B cell (primary cell): Measurements from ENCODE around the gene NCLN. TPM values are rescaled to one million over a fixed set of nuclear protein-coding genes. Genes with fewer than 3 reads are reported as not detected.

Experiments used
- ATAC-seq: fragments of 200-7000 bp; cut with Tn5 transposase; one replicate; pipeline ENCODE4 v1.10.0; 2021; ENCODE audit warnings: low read depth, mild to moderate bottlenecking, moderate number of reproducible peaks, moderate library complexity
- CTCF ChIA-PET: fragments of 350-600 bp; sonication (Branson Sonifier 250); formaldehyde crosslinking; loops from one replicate; lab custom pipeline; 2021; ENCODE audit warnings: antibody characterized with exemption, inconsistent platforms; lab: Charles Lee
- POLR2A ChIA-PET: fragments of 350-600 bp; sonication (Branson Sonifier 250); formaldehyde crosslinking; loops from one replicate; lab custom pipeline; 2021; ENCODE audit warnings: antibody characterized with exemption; lab: Charles Lee
- DNase-seq: peaks from one replicate; pipeline ENCODE4 v3.0.0; 2013
- H2AFZ ChIP-seq: 2 replicates; pipeline ENCODE4 v1.6.1; 2012; ENCODE audit warnings: mild to moderate bottlenecking, low read depth, low read length; ENCODE audit not compliant: insufficient read depth, poor library complexity, severe bottlenecking
- H3K27ac ChIP-seq, 2 donors: 1 replicate in 1 of 2; 2 replicates in 1 of 2; pipeline ENCODE4 v1.5.1; 2012 to 2013; ENCODE audit warnings: low read length in 2 of 2, mild to moderate bottlenecking in 2 of 2, moderate library complexity in 1 of 2
- H3K27me3 ChIP-seq, 4 experiments: fragments of 200-600 bp in 1 of 4; sonication (generic) in 1 of 4; replicated peaks in 1 of 4; 1 replicate in 2 of 4; 2 replicates in 2 of 4; pipeline versions ENCODE4 v1.6.1 to v1.7.0; 2013 to 2016; ENCODE audit warnings: low read length in 3 of 4, mild to moderate bottlenecking in 2 of 4, mixed read lengths in 1 of 4, moderate library complexity in 1 of 4; ENCODE audit not compliant: insufficient read depth in 4 of 4, control insufficient read depth in 3 of 4; ENCODE audit errors: control extremely low read depth in 1 of 4
- H3K36me3 ChIP-seq, 2 experiments: replicated peaks in 1 of 2; 1 replicate in 1 of 2; 2 replicates in 1 of 2; pipeline versions ENCODE4 v1.6.1 to v1.7.1; 2013; ENCODE audit warnings: low read length in 1 of 2; ENCODE audit not compliant: insufficient read depth in 2 of 2, control insufficient read depth in 1 of 2; ENCODE audit errors: control extremely low read depth in 1 of 2, extremely low read depth in 1 of 2
- H3K4me1 ChIP-seq, 2 donors: fragments of 200-600 bp in 1 of 2; sonication (generic) in 1 of 2; 1 replicate in 1 of 2; 2 replicates in 1 of 2; pipeline versions ENCODE4 v1.5.1 to v1.6.1; 2013 to 2017; ENCODE audit warnings: low read length in 2 of 2; ENCODE audit not compliant: control insufficient read depth in 2 of 2, insufficient read depth in 2 of 2
- H3K4me2 ChIP-seq: replicated peaks from 2 replicates; pipeline ENCODE3; 2012; ENCODE audit warnings: mild to moderate bottlenecking, low read depth, low read length; ENCODE audit not compliant: poor library complexity, severe bottlenecking
- H3K4me3 ChIP-seq, 5 experiments: fragments of 200-600 bp in 1 of 5; sonication (generic) in 1 of 5; 1 replicate in 3 of 5; 2 replicates in 2 of 5; pipeline versions ENCODE4 v1.5.1 to v1.7.0; 2011 to 2016; ENCODE audit warnings: low read length in 4 of 5, mild to moderate bottlenecking in 4 of 5, low read depth in 2 of 5, control low read depth in 1 of 5, moderate library complexity in 1 of 5; ENCODE audit not compliant: insufficient read depth in 1 of 5; ENCODE audit errors: control extremely low read depth in 1 of 5, extremely low read depth in 1 of 5
- H3K79me2 ChIP-seq: fragments of 200-600 bp; sonication (generic); one replicate; pipeline ENCODE4 v1.6.0; 2016; ENCODE audit warnings: low read length; ENCODE audit not compliant: control insufficient read depth, insufficient read depth
- H3K9ac ChIP-seq: fragments of 200-600 bp; sonication (generic); 2 replicates; pipeline ENCODE4 v1.6.1; 2017; ENCODE audit warnings: mild to moderate bottlenecking, low read length, moderate library complexity
- H3K9me3 ChIP-seq, 3 donors: one replicate each; pipeline versions ENCODE4 v1.6.1 to v1.7.1; 2013; ENCODE audit warnings: low read length in 2 of 3; ENCODE audit not compliant: control insufficient read depth in 2 of 3, insufficient read depth in 1 of 3; ENCODE audit errors: control extremely low read depth in 1 of 3
- H4K20me1 ChIP-seq: 2 replicates; pipeline ENCODE4 v1.6.0; 2012; ENCODE audit warnings: mild to moderate bottlenecking, low read length; ENCODE audit not compliant: insufficient read depth, control insufficient read depth, poor library complexity, severe bottlenecking
- H3K27ac Mint-ChIP-seq: one replicate; pipeline ENCODE4 v1.8.0; 2021; ENCODE audit warnings: mixed read lengths
- H3K27me3 Mint-ChIP-seq: one replicate; pipeline ENCODE4 v1.8.0; 2021; ENCODE audit warnings: mixed read lengths
- H3K4me1 Mint-ChIP-seq: one replicate; pipeline ENCODE4 v1.8.0; 2021; ENCODE audit warnings: mixed read lengths
- H3K4me3 Mint-ChIP-seq: one replicate; pipeline ENCODE4 v1.8.0; 2021; ENCODE audit warnings: mixed read lengths
- H3K9me3 Mint-ChIP-seq: one replicate; pipeline ENCODE4 v1.8.0; 2022; ENCODE audit warnings: mixed read lengths; ENCODE audit not compliant: insufficient read depth
- EZH2 ChIP-seq: IDR thresholded peaks from 2 replicates; pipeline ENCODE4 v1.6.1; 2012; ENCODE audit warnings: borderline replicate concordance, low read depth, mild to moderate bottlenecking, moderate library complexity, low read length; ENCODE audit not compliant: insufficient read depth, poor library complexity, severe bottlenecking
- WGBS: methylation state at CpG from one replicate; pipeline ENCODE4 v1.1.5; 2013; ENCODE audit warnings: missing lambda C conversion rate; ENCODE audit not compliant: insufficient coverage; 5-methylcytosine and 5-hydroxymethylcytosine counted together
- intact Hi-C: fragments of 100-400 bp; cut with micrococcal nuclease; formaldehyde crosslinking; loops from one replicate; pipeline ENCODE4 v1.10.0; 2022
- polyA plus RNA-seq: library from polyadenylated mRNA; depleted of rRNA; stranded (reverse); fragments of >200 nt; gene quantifications from 2 replicates; pipeline ENCODE4 v1.2.3, GENCODE V29; 2012
- total RNA-seq, 2 donors: library from RNA; stranded (reverse); fragments of 120-200 nt in 1 of 2; gene quantifications; 1 replicate in 1 of 2; 2 replicates in 1 of 2; pipeline versions ENCODE4 v1.2.3 to v1.2.4, GENCODE V29; 2013 to 2022
- TF ChIP-seq, protein P1 (sequence below): fragments of 200-600 bp; IDR thresholded peaks from one replicate; pipeline ENCODE4 v1.8.0; 2022; ENCODE audit warnings: antibody characterized with exemption, mild to moderate bottlenecking

Gene NCLN
- total and polyA plus RNA-seq, 2 donors (not counting 1 experiment from before 2014, with no cell fraction given), result 55.0 to 82.0 TPM

DNA sequence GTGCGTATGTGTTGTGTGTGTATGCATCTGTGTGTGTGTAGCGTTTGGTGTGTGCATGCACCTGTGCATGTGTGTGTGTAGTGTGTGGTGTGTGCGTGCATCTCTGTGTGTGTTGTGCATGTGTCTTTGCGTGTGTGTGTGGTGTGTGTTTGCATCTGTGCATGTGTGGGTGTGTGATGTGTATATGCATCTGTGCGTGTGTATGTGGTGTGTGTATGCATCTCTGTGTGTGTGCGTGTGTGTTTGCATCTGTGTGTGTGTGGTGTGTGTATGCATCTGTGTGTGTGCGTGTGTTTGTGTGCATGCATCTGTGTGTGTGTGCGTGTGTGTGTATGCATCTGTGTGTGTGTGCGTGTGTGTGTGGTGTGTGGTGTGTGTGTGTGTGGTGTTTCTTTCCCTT is 59.3 kb downstream of the NCLN start:
- Histone ChIP-seq H3K4me3 (no peak overlapping the region), H3K36me3 (no peaks in the 10 kb centered on the region), H3K9ac (no peak overlapping the region), H3K27ac (no peak overlapping the region), H2AFZ (no peak overlapping the region), H3K9me3 (peaks cover 0 to 12% (median 0%) of the 10 kb centered on the region in 3 donors), H3K4me2 (no peak overlapping the region), H3K27me3 (peaks cover 0 to 13% (median 0%) of the 10 kb centered on the region in 4 experiments), H4K20me1 (no peaks in the 10 kb centered on the region), H3K4me1 (no peaks in the 10 kb centered on the region), H3K79me2 (no peaks in the 10 kb centered on the region)
- ChIA-PET CTCF (no interaction called here), POLR2A (no interaction called here)
- DNase-seq (no peak), ATAC-seq (no peak)
- 92% methylated on average over 8 of the region's 9 CpGs for WGBS
- Mint-ChIP-seq H3K27ac (no peak overlapping the region), H3K27me3 (peaks cover 4% of the 10 kb centered on the region), H3K4me3 (no peak overlapping the region), H3K4me1 (no peaks in the 10 kb centered on the region), H3K9me3 (no peaks in the 10 kb centered on the region)
- intact Hi-C loops, result no loop called here
- no peak for TF ChIP-seq EZH2
- TF ChIP-seq, protein P1, sequence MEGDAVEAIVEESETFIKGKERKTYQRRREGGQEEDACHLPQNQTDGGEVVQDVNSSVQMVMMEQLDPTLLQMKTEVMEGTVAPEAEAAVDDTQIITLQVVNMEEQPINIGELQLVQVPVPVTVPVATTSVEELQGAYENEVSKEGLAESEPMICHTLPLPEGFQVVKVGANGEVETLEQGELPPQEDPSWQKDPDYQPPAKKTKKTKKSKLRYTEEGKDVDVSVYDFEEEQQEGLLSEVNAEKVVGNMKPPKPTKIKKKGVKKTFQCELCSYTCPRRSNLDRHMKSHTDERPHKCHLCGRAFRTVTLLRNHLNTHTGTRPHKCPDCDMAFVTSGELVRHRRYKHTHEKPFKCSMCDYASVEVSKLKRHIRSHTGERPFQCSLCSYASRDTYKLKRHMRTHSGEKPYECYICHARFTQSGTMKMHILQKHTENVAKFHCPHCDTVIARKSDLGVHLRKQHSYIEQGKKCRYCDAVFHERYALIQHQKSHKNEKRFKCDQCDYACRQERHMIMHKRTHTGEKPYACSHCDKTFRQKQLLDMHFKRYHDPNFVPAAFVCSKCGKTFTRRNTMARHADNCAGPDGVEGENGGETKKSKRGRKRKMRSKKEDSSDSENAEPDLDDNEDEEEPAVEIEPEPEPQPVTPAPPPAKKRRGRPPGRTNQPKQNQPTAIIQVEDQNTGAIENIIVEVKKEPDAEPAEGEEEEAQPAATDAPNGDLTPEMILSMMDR, result no peak

DNA sequence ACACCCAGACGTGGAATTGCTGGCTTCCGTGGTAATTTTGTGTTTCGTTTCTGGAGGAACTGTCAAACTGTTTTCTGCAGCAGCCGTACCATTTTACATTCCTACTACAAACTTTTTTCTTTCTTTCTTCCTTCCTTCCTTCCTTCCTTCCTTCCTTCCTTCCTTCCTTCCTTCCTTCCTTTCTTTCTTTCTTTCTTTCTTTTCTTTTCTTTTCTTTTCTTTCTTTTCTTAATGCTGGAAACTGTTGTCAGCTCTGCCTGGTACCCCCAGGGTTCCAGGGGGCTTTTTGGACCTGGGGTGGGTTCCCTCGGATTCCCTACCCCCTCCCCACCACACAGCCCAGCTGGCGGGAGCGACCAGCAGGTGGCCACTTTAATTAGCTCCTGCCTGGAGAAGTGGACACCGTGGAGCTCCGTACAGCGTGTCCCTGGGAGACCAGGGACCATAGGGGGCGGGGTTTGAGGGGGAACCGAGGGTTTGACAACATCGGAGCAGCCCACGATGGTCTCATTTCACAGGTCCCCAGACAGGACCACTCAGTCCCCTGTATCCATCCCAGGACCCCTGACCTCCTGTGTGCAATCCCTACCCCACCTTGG is 63.1 kb downstream of the NCLN start:
- intact Hi-C loops, result no loop called here
- H3K27me3 Mint-ChIP-seq, result peaks cover 13% of the 10 kb centered on the region
- Histone ChIP-seq H3K9me3 (peaks cover 0 to 28% (median 2%) of the 10 kb centered on the region in 3 donors), H3K4me3 (no peak overlapping the region), H3K4me2 (no peak overlapping the region), H3K9ac (no peak overlapping the region), H3K79me2 (no peaks in the 10 kb centered on the region), H3K4me1 (no peaks in the 10 kb centered on the region), H3K36me3 (no peaks in the 10 kb centered on the region), H3K27ac (no peak overlapping the region), H3K27me3 (peaks cover 0 to 15% (median 0%) of the 10 kb centered on the region in 4 experiments), H2AFZ (no peak overlapping the region), H4K20me1 (no peaks in the 10 kb centered on the region)
- no peak overlapping the region for H3K4me3 Mint-ChIP-seq
- TF ChIP-seq, protein P1, result no peak
- no peak for TF ChIP-seq EZH2
- no peak for ATAC-seq
- H3K4me1 Mint-ChIP-seq, result no peaks in the 10 kb centered on the region
- WGBS, result 74% methylated on average over 11 of the region's 14 CpGs
- no peak for DNase-seq
- ChIA-PET POLR2A (no interaction called here), CTCF (no interaction called here)
- peaks cover 3% of the 10 kb centered on the region for H3K9me3 Mint-ChIP-seq
- no peak overlapping the region for H3K27ac Mint-ChIP-seq
